LNCAP (cell line): Measurements from ENCODE around the gene HPS4.

Experiments used
- TF ChIP-seq, protein P1 (sequence below): fragments of 450-650 bp; IDR thresholded peaks from 2 replicates; pipeline ENCODE4 v1.5.1; 2017; ENCODE audit warnings: mild to moderate bottlenecking

The HPS4 gene

DNA sequence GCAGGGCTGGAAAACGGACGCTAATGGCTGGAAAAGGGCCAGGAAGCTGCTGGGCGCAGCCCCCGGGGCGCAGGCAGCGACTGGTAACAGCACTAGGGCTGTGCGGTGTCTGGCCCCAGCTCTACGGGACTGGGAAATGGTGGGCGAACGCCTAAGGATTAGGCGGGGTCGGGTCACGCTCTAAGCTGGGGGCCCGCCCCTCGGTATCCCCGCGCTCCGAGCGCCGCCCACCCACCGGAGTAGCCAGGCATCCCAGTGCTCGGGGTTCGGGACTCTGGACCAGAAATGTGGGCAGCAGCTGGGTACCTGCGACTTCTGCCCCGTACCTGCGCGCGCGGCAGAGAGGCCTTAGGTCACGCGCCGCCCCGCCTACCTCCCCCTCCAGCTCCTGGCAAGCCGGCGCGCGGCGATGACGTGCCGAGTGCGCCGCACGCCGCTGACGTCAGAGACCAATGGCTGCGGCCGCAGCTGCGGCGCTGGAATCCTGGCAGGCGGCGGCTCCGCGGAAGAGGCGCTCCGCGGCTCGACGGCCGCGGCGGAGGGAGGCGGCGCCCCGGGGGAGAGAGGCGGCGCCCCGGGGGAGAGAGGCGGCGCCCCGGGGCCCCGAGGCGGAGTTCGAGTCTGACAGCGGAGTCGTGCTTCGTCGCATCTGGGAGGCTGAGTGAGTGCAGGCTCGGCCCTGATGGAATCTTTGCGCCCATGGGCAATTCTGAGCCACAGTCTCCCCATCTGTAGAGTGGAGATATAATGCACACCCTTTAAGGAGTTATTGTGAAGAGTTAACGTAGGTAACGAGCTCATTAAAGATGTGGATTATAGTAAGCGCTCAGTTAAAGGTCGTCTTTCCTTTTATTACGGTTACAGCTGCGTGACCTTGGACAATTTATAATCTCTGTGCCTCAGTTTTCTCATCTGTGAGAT lies at the start of gene HPS4, which contains the start of gene SRRD:
Gene HPS4, minus strand, starts transcription at position 345 of the 921 bp plus-strand sequence. CDS start 2,021 bp downstream, outside the sequence.
Gene SRRD, plus strand, starts transcription at position 439 of the 921 bp plus-strand sequence. Its CDS starts 14 bp downstream, at position 453.
- TF ChIP-seq, protein P1, sequence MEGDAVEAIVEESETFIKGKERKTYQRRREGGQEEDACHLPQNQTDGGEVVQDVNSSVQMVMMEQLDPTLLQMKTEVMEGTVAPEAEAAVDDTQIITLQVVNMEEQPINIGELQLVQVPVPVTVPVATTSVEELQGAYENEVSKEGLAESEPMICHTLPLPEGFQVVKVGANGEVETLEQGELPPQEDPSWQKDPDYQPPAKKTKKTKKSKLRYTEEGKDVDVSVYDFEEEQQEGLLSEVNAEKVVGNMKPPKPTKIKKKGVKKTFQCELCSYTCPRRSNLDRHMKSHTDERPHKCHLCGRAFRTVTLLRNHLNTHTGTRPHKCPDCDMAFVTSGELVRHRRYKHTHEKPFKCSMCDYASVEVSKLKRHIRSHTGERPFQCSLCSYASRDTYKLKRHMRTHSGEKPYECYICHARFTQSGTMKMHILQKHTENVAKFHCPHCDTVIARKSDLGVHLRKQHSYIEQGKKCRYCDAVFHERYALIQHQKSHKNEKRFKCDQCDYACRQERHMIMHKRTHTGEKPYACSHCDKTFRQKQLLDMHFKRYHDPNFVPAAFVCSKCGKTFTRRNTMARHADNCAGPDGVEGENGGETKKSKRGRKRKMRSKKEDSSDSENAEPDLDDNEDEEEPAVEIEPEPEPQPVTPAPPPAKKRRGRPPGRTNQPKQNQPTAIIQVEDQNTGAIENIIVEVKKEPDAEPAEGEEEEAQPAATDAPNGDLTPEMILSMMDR = no peak

DNA sequence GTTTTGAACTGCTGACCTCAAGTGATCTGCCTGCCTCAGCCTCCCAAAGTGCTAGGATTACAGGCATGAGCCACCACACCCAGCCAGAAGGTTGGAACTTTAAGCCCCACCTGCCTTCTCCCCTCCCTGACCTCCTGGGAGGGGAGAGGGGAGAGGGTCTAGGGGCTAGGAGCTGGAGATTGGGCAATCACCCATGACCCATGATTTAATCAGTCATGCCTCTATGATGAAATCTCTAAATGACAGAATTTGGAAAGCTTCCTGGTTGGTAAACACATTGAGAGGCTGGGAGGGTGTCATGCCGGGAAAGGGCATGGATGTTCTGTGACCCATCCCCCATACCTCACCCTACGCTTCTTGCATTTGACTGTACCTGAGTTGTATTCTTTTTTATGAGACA lies 45.8 kb upstream of the HPS4 start:
- TF ChIP-seq, protein P1 = no peak

DNA sequence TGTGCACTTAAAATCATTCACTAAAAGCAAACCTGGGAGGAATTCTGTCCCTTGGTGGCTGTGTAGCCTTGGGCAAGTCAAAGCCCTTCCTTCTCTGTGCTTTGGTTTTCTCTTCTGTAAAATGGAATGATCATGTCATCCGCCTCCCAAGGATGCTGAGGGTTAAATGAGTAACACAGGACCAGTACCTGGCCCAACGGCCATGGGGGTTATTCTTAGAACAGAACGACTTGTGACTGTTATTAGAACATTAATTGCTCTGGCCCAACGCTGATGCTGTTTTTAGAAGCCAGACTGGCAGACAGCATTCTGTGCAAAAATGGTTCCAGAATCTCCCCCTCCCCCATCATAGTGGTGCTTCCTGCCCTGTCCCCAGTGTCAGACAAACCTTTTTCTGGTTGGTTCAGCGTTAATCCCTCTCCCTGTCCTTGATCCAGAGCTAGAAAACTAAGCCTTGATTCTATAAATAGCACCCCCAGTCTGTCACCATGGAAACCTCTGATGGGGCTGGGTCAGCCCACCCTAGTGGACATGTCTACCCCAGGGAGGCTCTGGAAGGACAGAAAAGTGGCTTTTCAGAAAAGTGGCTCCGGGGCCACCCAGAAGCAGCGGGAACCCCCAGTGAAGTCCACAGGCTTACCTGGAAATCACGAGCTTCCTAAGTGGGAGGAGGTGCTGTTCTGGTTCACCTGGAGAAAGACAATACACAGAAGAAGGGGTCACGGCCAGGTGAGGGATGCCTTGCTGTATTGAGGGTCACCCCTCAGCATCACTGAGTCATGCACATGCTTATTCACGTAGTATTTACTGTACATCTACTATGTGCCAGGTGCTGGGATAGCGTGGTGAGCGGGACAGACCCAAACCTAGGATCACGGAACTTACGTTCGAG lies 44.2 kb upstream of the HPS4 start:
- TF ChIP-seq, protein P1 = no peak

DNA sequence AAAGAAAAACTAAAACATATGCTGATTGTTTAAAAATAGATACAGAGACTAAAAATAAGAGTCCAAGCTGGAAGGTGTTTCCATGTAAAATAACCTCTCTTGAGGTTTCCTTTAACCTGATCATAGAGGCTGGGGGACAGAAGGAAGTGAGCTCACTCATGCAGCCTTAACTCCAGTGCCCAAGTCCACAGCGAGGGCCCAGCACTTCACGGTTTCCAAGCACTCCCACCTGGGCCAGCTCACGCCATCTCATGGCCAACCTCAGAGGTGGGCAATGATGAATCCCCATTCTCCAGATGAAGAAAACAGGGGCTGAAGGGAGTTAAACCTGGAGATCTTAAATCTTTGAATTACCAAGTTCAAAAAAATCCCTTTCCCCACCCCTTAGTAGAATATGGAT lies 43.6 kb upstream of the HPS4 start:
- TF ChIP-seq, protein P1 = no peak

DNA sequence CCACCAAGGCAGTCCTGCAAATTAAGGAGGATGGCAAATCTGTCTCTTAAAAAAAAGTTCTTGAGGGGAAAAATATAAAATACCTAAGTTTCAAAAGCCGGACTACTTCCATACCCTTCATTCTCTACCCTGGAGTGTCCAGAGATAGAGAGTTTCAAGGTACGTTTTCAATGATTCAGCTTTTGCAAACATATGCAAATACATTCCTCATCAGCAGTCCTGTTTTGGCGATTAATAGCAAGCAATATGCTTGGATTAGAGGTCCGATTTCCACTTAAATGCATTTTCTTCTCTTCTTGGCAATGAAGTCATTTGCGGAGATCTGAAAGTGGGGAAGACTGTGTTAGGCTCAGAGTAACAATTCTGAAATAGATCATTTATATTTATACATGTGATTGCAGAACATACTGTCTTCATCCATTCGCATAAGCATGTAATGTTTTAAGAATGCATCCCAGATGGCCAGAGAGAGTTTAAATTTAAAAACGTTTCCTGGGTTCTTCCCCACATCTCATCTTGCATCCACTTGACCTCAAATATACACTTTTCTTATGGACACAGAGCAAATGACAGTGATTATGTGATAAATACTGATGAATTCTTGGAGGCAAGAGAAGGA lies 42.5 kb upstream of the HPS4 start:
- TF ChIP-seq, protein P1 = no peak

DNA sequence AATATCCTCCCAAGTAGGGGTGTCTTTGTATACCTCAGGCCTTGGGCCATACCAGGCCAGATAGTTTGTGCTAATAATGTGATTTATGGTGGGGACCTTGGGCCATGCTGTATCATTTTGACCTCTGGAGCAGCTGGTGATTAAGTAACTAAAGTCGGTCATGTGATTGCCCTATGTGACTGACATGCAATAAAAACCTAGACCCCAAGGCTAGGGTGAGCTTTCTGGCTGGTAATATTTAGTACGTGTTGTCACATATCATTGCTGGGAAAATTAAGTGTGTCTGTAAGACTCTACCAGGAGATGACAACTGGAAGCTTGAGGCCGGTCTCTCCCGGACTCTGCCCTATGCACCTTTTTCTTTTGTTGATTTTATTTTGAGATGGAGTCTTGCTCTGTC lies 41.3 kb upstream of the HPS4 start:
- TF ChIP-seq, protein P1 = no peak

DNA sequence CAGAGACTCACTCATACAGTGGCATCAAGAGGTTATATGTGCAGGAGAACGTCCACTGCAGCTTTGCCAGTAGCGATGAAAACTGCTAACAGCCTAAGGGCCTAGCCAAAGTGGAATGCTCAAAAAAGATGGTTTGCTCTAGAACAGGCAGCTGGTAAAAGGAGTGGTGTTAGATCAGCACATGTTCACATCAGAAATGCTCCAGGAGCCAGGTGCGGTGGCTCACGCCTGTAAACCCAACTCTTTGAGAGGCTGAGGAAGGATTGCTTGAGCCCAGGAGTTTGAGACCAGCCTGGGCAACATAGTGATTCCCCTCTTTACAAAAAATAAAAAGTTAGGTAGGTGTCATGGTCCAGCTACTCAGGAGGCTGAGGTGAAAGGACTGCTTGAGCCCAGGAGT lies 39.0 kb upstream of the HPS4 start:
- TF ChIP-seq, protein P1 = no peak
